Right atrium auricular region (tissue), 2 donors: Measurements from ENCODE around the gene FBXO2. TPM values are rescaled to one million over a fixed set of nuclear protein-coding genes. Genes with fewer than 3 reads are reported as not detected.

Source experiments
- total RNA-seq, 2 donors: library from RNA; depleted of rRNA; stranded (reverse); fragments of >200 nt; gene quantifications; one replicate each; pipeline ENCODE4 v1.1.0, GENCODE V29; 2016

FBXO2 gene
- total RNA-seq, 2 donors from 2014 or later = 2.5 to 16.7 TPM

Other genes with a start within 250 kb of the FBXO2 start
- gene DISP3, start 175.3 kb downstream of the FBXO2 start, total RNA-seq = under 1 TPM in 1 of 2 donors, not detected in 1; 0.16 TPM
- 10 to 100 TPM; 15.5 to 20.5 TPM for gene FBXO44, start 448 bp upstream of the FBXO2 start, total RNA-seq
- 10 to 100 TPM in 1 of 2 donors, 1 to 10 TPM in 1; 8.0 to 10.8 TPM for gene FBXO6, start 9.8 kb upstream of the FBXO2 start, total RNA-seq
- 10 to 100 TPM; 18.7 to 31.1 TPM for gene MAD2L2, start 26.7 kb upstream of the FBXO2 start, total RNA-seq
- gene DRAXIN, start 37.3 kb upstream of the FBXO2 start, total RNA-seq = not detected
- 10 to 100 TPM; 20.8 to 47.2 TPM for gene AGTRAP, start 81.7 kb upstream of the FBXO2 start, total RNA-seq
- 1 to 10 TPM in 1 of 2 donors, under 1 TPM in 1; 0.85 to 1.7 TPM for gene C1orf167, start 107.8 kb upstream of the FBXO2 start, total RNA-seq
- 10 to 100 TPM; 38.5 to 53.9 TPM for gene MTHFR, start 151.5 kb upstream of the FBXO2 start, total RNA-seq
- gene CLCN6, start 151.8 kb upstream of the FBXO2 start, total RNA-seq = 10 to 100 TPM; 14.8 to 15.2 TPM
- gene NPPA, start 193.4 kb upstream of the FBXO2 start, total RNA-seq = over 10,000 TPM; 98,870 to 132,613 TPM
- gene NPPB, start 204.5 kb upstream of the FBXO2 start, total RNA-seq = over 10,000 TPM in 1 of 2 donors, 1,000 to 10,000 TPM in 1; 1,081 to 10,488 TPM